NCI-H446 (cell line): ENCODE results near the gene PLPP3.

Experiments
- DNase-seq, 2 experiments: peaks; one replicate each; lab custom pipeline; 2025; lab: John Stamatoyannopoulos, UW

PLPP3 gene

GRCh38 chr1:56522680-56523079 lies 56.7 kb downstream of the PLPP3 start:
- no peak for DNase-seq

GRCh38 chr1:56520016-56520601 lies 59.3 kb downstream of the PLPP3 start:
- no peak for DNase-seq

- no peak for DNase-seq
Observed at GRCh38 chr1:56517404-56518130, 61.8 kb downstream of the PLPP3 start.

GRCh38 chr1:56516539-56517252 lies 62.7 kb downstream of the PLPP3 start:
- no peak for DNase-seq

GRCh38 chr1:56515898-56516538 lies 63.3 kb downstream of the PLPP3 start:
- no peak for DNase-seq

- DNase-seq: no peak
Observed at GRCh38 chr1:56512724-56513494, 66.5 kb downstream of the PLPP3 start.

- no peak for DNase-seq
Observed at GRCh38 chr1:56511766-56512165, 67.6 kb downstream of the PLPP3 start.

- DNase-seq: no peak
Observed at GRCh38 chr1:56511364-56511763, 68.0 kb downstream of the PLPP3 start.

- no peak for DNase-seq
Observed at GRCh38 chr1:56510642-56511021, 68.7 kb downstream of the PLPP3 start.

GRCh38 chr1:56509713-56510641 lies 69.4 kb downstream of the PLPP3 start:
- DNase-seq: no peak

GRCh38 chr1:56508523-56508983 lies 70.8 kb downstream of the PLPP3 start:
- DNase-seq: no peak

GRCh38 chr1:56507925-56508522 lies 71.3 kb downstream of the PLPP3 start:
- DNase-seq: no peak

- DNase-seq: no peak
Observed at GRCh38 chr1:56506951-56507491, 72.3 kb downstream of the PLPP3 start.

- DNase-seq: no peak
Observed at GRCh38 chr1:56505792-56506743, 73.3 kb downstream of the PLPP3 start.

GRCh38 chr1:56502700-56503245 lies 76.6 kb downstream of the PLPP3 start:
- no peak for DNase-seq

GRCh38 chr1:56501888-56502287 lies 77.5 kb downstream of the PLPP3 start:
- no peak for DNase-seq

- no peak for DNase-seq
Observed at GRCh38 chr1:56501426-56501825, 77.9 kb downstream of the PLPP3 start.
